Left lobe of liver (tissue), 2 donors: ENCODE data around the gene ASB16. TPM values are rescaled to one million over a fixed set of nuclear protein-coding genes. Genes with fewer than 3 reads are reported as not detected.

Experiments used
- ATAC-seq: fragments of 200-7000 bp; cut with Tn5 transposase; one replicate; pipeline ENCODE4 v1.9.1; 2020; ENCODE audit warnings: mild to moderate bottlenecking, moderate library complexity
- DNase-seq: peaks from one replicate; pipeline ENCODE4 v3.0.0-alpha.2; 2020; ENCODE audit warnings: low spot score
- total RNA-seq: library from RNA; stranded (reverse); gene quantifications from one replicate; pipeline ENCODE4 v1.2.1, GENCODE V29; 2021
- donor health status: DM: no; HTN: no; CAD: no; lungs with moderate emphysema.
- donor health status: DM: no; HTN: yes; CAD: no.

The ASB16 gene
- total RNA-seq, 1 donor from 2014 or later = not detected

DNA sequence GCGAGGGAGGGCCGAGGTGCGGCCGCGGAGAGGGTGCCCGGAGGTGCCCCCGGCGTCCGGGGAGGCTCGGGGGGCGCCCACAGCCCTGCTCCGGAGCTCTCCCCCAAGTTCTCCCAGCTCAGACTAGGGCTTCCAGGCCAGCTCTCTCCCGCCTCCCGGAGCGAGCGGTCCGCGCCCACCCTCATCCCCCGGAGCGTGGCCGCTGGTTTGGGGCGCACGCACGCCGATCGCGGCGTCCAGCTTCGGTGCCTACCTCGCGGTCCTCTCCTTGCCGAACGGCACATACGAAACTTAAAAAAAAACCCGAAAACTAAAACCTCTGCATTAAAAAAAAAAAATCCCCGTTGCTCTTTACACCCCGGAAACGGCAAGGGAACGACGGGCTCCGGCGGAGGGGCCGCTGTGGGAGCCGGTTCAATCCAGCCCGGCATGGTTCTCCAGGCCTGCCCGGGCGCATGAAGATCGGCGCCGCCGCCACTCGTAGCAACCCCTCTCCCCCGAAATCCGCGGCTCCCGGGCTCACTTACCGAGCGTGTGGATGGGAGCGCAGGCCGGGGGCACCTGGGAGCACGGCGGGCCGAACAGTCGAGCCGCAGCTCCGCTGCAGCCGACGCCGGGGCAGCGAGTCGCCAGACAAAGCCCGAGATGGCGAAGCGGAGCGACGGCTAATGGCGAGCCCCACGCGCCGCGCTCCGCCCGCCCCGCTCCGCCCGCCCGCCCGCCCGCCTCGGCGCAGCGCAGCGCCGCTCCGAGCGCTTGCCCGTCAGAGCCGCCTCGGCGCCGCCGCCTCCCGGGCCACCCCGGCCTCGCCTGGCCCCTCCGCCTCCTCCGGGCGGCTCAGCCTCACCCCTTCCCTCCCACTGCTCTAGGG, 49.9 kb downstream of the ASB16 start:
- peak; percentile 30 for ATAC-seq
- peak; percentile 61 for DNase-seq

DNA sequence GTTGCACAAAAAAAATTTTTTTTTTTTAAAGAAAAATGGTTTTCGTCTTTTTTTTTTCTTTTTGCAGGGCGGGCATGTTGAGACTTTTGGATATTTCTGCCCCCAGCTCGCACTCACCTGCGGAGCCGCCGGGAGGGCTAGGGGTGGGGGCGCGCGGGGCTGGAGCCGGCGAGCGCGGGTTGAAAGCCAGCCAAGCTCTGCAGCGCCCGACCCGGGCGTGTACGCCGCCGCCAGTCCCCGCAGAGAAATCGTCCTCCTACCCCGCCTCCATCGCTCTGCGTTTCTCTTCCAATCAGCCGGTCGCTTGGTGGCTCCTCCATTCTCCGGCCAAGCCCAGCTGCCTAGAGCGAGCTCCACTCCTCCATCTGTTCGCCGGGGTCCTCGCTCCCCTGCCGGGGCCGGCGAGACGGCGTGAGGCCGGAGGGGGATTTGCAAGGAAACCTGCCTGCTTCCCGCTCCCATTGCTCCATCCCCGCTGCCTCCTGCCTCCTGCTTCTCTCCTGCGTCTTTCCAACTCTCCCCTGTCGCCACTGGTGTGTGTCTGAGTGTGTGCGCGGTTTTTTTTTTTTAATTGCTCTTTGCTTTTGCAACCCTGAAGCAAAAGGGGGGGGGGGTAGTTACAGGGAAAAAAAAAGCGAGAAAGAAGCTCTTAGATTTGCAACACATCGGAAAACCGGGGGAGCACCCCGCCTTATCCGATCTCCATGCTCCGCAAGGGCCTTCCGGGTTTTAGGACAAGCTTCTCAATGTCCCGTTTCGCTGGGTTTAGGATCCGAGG, 50.8 kb downstream of the ASB16 start:
- peak; percentile 49 for ATAC-seq
- DNase-seq = peak; percentile 86

DNA sequence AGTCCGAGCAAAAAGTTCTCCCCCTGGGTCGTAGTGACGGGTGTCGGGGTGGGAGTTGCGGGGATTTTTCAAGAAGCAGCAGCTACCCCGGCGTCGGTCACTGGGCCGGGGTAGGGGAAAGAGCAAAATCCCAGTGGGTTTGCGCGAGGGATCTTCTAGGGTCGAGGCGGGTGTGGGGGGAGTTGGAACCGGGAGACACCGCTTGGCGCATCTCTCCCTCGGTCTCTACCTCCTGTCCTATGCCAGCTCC, 51.3 kb downstream of the ASB16 start:
- DNase-seq = no peak
- no peak for ATAC-seq

DNA sequence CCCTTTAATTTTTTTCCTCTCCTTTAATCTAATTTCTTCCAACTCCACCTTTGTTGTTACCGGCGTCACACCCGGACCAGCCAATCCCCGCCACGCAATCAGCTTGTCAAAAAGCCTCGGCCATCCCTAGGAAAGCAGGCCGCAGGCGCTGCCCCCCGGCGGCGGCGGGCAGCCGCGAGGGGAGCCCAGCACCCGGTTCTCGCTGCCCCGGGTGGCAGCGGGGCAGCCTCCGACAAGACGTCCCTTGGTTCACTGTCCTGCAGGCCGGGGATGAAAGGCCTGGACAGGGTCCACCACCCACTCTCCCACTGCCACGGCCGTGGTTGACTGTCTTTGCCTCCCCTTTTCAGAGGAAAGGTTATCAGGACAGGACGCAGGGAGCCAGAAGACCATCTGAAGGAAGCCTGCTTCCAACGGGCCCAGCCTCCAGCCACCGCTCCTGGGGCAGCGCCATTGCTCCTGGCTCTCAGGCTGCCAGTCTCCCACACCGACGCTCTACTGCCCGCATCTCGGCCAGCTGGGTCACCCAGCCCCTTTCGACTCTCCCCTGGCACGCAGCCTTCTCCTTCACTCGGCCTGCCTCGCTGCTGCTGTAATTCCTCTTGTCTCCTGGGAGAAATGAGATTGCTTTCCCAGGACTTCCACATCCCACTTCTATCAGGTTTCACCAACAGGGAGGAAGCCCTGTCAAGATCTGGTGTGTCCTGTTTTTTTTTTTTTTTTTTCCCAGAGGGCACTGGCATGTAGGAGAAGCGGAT, 51.8 kb downstream of the ASB16 start:
- peak; percentile 24 for ATAC-seq
- peak; percentile 84 for DNase-seq

DNA sequence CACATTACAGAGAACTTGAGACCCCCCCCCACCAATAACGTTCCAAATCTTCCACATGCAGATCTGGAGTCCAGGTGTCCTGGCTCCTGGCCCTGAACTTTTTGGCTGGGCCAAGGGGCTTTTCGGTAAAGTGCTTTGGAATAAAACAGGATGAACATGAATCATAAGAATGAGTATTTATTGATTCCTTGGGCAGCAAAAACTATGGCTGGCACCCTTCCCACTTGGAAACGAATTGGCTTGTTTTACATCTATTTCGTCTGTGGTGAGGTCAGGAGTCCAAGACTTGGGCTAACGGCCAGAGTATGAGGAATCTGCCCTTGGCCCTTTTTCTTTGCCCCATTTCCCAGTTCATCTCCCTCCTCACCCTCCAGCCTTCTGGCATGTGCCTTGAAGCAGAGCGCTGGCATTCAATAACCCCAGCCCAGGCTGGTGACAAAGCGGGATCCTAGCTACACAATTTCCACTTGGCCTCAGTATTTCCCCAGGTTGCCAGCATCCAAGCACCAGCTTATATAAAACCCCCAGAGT, 53.1 kb downstream of the ASB16 start:
- peak; percentile 84 for DNase-seq

More for the DNA sequence above, 53.1 kb downstream of the ASB16 start:
- peak; percentile 1 for ATAC-seq

Other genes with a start within 250 kb of the ASB16 start
- gene PPY, start 228.2 kb upstream of the ASB16 start, total RNA-seq = not detected
- gene PYY, start 216.8 kb upstream of the ASB16 start, total RNA-seq = not detected
- 51.3 TPM for gene NAGS, start 166.1 kb upstream of the ASB16 start, total RNA-seq
- gene TMEM101, start 155.7 kb upstream of the ASB16 start, total RNA-seq = 14.4 TPM
- 22.6 TPM for gene LSM12, start 104.0 kb upstream of the ASB16 start, total RNA-seq
- 8.9 TPM for gene G6PC3, start 100.0 kb upstream of the ASB16 start, total RNA-seq
- gene HDAC5, start 47.1 kb upstream of the ASB16 start, total RNA-seq = 16.8 TPM
- 0.38 TPM for gene HROB, start 28.8 kb upstream of the ASB16 start, total RNA-seq
- gene TMUB2, start 16.3 kb downstream of the ASB16 start, total RNA-seq = 14.3 TPM
- gene ATXN7L3, start 29.2 kb downstream of the ASB16 start, total RNA-seq = 26.6 TPM
- gene UBTF, start 49.0 kb downstream of the ASB16 start, total RNA-seq = 34.3 TPM
- 1.8 TPM for gene SLC4A1, start 97.4 kb downstream of the ASB16 start, total RNA-seq
- not detected for gene RUNDC3A, start 137.9 kb downstream of the ASB16 start, total RNA-seq
- gene SLC25A39, start 154.1 kb downstream of the ASB16 start, total RNA-seq = 78.6 TPM
- 111 TPM for gene GRN, start 174.6 kb downstream of the ASB16 start, total RNA-seq
- 0.20 TPM for gene FAM171A2, start 193.1 kb downstream of the ASB16 start, total RNA-seq
- gene ITGA2B, start 218.9 kb downstream of the ASB16 start, total RNA-seq = 1.1 TPM